SK-N-SH (cell line): ENCODE data around the gene PDXP.

Experiments
- EP300 ChIP-seq, 2 experiments: IDR thresholded peaks; 2 replicates each; pipeline versions ENCODE4 v1.4.0 to v1.6.1; 2012; ENCODE audit warnings: borderline replicate concordance in 1 of 2, low read depth in 1 of 2, low read length in 1 of 2
- NFIC ChIP-seq: IDR thresholded peaks from 2 replicates; pipeline ENCODE4 v1.4.0; 2012; ENCODE audit warnings: borderline replicate concordance
- POLR2AphosphoS5 ChIP-seq: IDR thresholded peaks from 2 replicates; pipeline ENCODE4 v1.6.1; 2012; ENCODE audit warnings: low read depth, low read length
- RCOR1 ChIP-seq: fragments of 150-350 bp; IDR thresholded peaks from 2 replicates; pipeline ENCODE4 v1.6.1; 2017; ENCODE audit warnings: antibody characterized with exemption, low read length
- RFX5 ChIP-seq: IDR thresholded peaks from 2 replicates; pipeline ENCODE4 v1.6.1; 2012; ENCODE audit warnings: mild to moderate bottlenecking, improper control_type of control experiment, low read length
- SIN3A ChIP-seq: IDR thresholded peaks from 2 replicates; pipeline ENCODE4 v1.6.1; 2012; ENCODE audit warnings: low read depth, mild to moderate bottlenecking, low read length, moderate library complexity, borderline replicate concordance
- TAF1 ChIP-seq: IDR thresholded peaks from 2 replicates; pipeline ENCODE4 v1.6.1; 2012; ENCODE audit warnings: low read depth, mild to moderate bottlenecking, low read length, moderate library complexity, borderline replicate concordance
- YY1 ChIP-seq: IDR thresholded peaks from 2 replicates; pipeline ENCODE4 v1.4.0; 2012; ENCODE audit warnings: low read depth, mild to moderate bottlenecking
- TF ChIP-seq, protein P1 (sequence below): IDR thresholded peaks from 2 replicates; pipeline ENCODE4 v1.6.1; 2012; ENCODE audit warnings: mild to moderate bottlenecking, low read depth, low read length, moderate library complexity
- TF ChIP-seq, protein P2 (sequence below): fragments of 200-600 bp; sonication (generic); IDR thresholded peaks from 2 replicates; pipeline ENCODE4 v1.6.1; 2017; ENCODE audit warnings: antibody characterized with exemption, mild to moderate bottlenecking, moderate library complexity
- TF ChIP-seq, protein P3 (sequence below): IDR thresholded peaks from 2 replicates; pipeline ENCODE4 v1.4.0; 2012; ENCODE audit warnings: low read depth, borderline replicate concordance
- TF ChIP-seq, protein P4 (sequence below): IDR thresholded peaks from 2 replicates; pipeline ENCODE4 v1.4.0; 2012; ENCODE audit warnings: low read depth

DNA sequence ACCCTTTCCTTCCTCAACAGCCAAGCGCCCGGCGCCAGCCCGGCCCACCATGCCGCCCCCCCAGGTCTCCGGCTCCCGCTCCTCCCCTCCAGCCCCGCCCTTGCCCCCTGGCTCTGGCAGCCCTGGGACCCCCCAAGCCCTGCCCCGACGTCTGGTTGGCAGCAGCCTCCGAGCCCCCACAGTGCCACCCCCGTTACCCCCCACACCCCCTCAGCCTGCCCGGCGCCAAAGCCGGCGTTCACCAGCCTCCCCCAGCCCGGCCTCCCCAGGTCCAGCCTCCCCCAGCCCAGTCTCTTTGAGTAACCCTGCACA lies 3.3 kb upstream of the PDXP start:
- TF ChIP-seq, protein P1, sequence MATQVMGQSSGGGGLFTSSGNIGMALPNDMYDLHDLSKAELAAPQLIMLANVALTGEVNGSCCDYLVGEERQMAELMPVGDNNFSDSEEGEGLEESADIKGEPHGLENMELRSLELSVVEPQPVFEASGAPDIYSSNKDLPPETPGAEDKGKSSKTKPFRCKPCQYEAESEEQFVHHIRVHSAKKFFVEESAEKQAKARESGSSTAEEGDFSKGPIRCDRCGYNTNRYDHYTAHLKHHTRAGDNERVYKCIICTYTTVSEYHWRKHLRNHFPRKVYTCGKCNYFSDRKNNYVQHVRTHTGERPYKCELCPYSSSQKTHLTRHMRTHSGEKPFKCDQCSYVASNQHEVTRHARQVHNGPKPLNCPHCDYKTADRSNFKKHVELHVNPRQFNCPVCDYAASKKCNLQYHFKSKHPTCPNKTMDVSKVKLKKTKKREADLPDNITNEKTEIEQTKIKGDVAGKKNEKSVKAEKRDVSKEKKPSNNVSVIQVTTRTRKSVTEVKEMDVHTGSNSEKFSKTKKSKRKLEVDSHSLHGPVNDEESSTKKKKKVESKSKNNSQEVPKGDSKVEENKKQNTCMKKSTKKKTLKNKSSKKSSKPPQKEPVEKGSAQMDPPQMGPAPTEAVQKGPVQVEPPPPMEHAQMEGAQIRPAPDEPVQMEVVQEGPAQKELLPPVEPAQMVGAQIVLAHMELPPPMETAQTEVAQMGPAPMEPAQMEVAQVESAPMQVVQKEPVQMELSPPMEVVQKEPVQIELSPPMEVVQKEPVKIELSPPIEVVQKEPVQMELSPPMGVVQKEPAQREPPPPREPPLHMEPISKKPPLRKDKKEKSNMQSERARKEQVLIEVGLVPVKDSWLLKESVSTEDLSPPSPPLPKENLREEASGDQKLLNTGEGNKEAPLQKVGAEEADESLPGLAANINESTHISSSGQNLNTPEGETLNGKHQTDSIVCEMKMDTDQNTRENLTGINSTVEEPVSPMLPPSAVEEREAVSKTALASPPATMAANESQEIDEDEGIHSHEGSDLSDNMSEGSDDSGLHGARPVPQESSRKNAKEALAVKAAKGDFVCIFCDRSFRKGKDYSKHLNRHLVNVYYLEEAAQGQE, result no peak
- no peak for TF ChIP-seq EP300 (IDR thresholded peaks at IDR 0.05; ENCODE audit: borderline replicate concordance in 1 of 2, low read depth in 1 of 2, low read length in 1 of 2)
- TF ChIP-seq, protein P2, sequence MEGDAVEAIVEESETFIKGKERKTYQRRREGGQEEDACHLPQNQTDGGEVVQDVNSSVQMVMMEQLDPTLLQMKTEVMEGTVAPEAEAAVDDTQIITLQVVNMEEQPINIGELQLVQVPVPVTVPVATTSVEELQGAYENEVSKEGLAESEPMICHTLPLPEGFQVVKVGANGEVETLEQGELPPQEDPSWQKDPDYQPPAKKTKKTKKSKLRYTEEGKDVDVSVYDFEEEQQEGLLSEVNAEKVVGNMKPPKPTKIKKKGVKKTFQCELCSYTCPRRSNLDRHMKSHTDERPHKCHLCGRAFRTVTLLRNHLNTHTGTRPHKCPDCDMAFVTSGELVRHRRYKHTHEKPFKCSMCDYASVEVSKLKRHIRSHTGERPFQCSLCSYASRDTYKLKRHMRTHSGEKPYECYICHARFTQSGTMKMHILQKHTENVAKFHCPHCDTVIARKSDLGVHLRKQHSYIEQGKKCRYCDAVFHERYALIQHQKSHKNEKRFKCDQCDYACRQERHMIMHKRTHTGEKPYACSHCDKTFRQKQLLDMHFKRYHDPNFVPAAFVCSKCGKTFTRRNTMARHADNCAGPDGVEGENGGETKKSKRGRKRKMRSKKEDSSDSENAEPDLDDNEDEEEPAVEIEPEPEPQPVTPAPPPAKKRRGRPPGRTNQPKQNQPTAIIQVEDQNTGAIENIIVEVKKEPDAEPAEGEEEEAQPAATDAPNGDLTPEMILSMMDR, result no peak
- no peak for TF ChIP-seq YY1
- TF ChIP-seq, protein P3, sequence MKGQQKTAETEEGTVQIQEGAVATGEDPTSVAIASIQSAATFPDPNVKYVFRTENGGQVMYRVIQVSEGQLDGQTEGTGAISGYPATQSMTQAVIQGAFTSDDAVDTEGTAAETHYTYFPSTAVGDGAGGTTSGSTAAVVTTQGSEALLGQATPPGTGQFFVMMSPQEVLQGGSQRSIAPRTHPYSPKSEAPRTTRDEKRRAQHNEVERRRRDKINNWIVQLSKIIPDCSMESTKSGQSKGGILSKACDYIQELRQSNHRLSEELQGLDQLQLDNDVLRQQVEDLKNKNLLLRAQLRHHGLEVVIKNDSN, result no peak
- TF ChIP-seq POLR2AphosphoS5, result no peak
- TF ChIP-seq RCOR1, result no peak
- TF ChIP-seq TAF1, result no peak
- no peak for TF ChIP-seq NFIC
- no peak for TF ChIP-seq SIN3A
- TF ChIP-seq, protein P4, sequence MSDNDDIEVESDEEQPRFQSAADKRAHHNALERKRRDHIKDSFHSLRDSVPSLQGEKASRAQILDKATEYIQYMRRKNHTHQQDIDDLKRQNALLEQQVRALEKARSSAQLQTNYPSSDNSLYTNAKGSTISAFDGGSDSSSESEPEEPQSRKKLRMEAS, result no peak
- no peak for TF ChIP-seq RFX5
